GM18867 (cell line): ENCODE results near the gene STAC.

Experiments
- ATAC-seq: cut with Tn5 transposase; IDR thresholded peaks from one replicate; pipeline ENCODE4 v1.9.1; 2021; ENCODE audit warnings: mild to moderate bottlenecking, moderate library complexity; ENCODE audit not compliant: unreplicated experiment

Gene STAC

DNA sequence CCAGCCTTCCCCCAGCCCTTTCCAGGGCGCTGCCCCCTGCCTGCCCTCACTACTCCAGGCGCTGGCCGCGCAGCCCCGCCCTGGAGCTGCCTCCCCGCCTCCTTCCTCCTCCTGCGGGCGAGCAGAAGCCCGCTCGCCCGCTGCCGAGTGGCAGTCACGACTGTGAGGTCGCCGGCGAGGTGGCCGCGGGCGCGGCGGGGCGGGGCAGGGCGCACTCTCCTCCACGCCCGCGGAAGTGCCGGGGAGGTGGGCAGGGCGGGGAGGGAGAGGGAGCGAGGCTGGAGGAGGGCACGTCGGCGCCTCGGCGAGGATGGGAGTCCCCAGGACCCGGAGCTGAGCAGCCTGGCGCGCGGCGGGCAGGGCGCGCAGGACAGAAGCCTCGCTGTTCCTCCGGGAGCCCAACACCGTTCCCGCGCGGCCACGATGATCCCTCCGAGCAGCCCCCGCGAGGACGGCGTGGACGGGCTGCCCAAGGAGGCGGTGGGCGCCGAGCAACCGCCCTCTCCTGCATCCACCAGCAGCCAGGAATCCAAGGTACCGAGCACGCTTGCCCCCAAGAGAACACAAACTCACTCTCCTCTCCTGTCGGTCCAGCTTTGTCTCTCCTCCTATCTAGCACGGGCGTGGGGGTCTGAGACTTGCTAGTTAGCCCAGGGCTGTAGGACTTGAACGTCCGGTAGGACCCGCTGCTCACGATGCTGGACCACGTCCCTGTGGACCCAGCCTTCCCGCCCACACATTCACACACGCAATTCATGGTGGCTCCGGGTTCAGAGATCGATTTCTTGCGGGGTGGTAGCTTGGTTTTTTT lies at the start of gene STAC:
STAC (plus strand) TSS at position 284 of the 811 bp plus-strand sequence; CDS start at position 424, 140 bp downstream.
- peak; percentile 57 for ATAC-seq

- no peak for ATAC-seq
Measured at GRCh38 chr3:36332139-36332538, 48.2 kb upstream of the STAC start.

GRCh38 chr3:36362216-36362615 lies 18.1 kb upstream of the STAC start:
- ATAC-seq, result no peak

GRCh38 chr3:36362973-36363372 lies 17.3 kb upstream of the STAC start:
- ATAC-seq, result no peak

GRCh38 chr3:36364260-36364659 lies 16.0 kb upstream of the STAC start:
- ATAC-seq, result no peak

DNA sequence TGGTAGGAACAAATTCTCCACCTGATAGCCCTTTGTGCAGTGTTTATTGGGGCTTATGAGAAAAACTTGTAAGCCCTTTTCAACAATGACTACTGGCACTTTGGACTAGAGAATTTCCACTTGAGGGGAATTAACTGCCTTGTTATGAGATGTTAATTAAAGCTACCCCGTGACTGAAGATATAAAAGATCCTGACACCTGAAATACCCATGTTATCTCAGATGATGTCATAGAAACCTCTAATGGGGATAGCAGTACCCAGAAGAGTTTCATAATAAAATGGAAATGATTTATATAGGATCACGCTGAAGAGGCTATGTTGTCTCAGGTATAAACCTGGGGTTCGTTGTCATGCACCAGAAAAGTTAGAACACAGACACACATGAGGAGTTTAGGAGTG lies 14.5 kb upstream of the STAC start:
- no peak for ATAC-seq

- no peak for ATAC-seq
Measured at GRCh38 chr3:36366308-36366707, 14.0 kb upstream of the STAC start.

GRCh38 chr3:36367912-36368573 lies 12.3 kb upstream of the STAC start:
- no peak for ATAC-seq

DNA sequence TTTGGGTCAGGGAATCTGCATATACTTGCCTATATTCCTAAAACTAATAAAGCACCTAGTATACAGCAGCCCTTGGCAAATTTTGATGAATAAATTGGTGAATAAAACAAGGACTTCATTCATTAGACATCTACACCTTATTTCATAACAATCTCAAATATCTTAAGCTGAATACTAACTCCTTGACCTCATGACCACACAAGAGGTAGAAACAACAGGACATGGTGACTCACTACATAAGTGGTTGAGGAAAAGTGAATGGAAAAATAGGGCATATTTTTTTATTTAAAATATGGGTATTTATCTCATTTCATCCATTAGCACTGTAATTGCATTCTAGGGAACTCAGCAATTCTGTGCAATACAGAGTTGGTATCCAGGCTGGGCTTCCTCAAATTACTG lies 7.8 kb upstream of the STAC start:
- ATAC-seq, result no peak

DNA sequence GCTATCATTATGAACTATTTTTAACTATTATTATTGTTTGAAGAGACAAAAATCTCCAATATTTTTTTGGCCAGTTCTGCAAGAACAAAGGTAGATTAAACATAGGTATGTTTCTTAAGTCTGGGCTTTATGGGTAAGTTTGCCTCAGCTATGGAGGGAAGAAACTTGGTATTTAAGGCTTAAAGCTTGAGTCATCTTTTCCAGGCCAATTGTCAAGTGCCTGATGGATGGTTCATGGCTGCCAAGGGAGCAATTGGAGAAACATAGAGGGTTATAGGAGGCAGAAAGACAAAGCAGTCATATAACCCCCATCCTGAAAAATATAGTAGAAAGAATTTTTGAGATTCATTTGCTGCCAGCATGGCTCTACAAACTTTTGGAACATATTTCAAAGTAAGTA lies 7.2 kb upstream of the STAC start:
- ATAC-seq, result no peak

GRCh38 chr3:36373666-36374065 lies 6.6 kb upstream of the STAC start:
- no peak for ATAC-seq

DNA sequence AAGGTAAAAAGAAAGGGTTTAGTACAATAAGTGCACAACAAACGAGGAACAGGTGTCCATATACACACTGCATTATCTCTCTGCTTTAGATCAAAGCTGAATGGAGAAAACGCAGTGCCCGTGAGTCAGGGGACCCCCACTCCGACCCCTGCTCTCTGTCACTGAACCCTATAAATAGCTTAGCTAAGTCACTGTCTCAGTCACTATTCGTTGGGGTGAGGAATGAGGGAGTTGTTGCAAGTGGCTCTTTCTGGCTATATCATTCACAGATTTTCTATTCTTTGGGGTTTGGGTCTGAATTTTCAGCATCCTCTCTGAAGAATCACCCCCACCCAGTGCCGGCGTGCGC lies 458 bp upstream of the STAC start:
- ATAC-seq, result no peak

- ATAC-seq, result no peak
Measured at GRCh38 chr3:36381311-36381956, 1.1 kb downstream of the STAC start.

GRCh38 chr3:36393563-36393962 lies 13.3 kb downstream of the STAC start:
- ATAC-seq, result no peak

DNA sequence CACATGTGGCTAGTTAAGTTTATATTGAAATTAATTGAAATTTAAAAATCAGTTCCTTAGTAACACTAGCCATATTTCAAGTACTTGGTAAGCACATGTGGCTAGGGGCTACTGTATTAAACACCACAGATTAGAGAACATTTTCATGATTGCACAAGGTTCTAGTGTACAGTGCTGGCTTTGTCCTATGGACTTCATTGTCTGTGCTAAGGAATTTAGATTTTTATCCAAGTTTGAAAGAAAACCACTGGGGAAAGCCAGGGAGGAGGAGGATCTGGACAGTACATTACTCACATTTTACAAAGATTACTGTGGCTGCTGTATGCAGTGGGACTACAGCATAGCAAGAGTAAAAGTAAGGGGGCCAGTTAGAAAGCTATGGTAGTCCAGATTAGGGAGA lies 13.9 kb downstream of the STAC start:
- ATAC-seq, result no peak

DNA sequence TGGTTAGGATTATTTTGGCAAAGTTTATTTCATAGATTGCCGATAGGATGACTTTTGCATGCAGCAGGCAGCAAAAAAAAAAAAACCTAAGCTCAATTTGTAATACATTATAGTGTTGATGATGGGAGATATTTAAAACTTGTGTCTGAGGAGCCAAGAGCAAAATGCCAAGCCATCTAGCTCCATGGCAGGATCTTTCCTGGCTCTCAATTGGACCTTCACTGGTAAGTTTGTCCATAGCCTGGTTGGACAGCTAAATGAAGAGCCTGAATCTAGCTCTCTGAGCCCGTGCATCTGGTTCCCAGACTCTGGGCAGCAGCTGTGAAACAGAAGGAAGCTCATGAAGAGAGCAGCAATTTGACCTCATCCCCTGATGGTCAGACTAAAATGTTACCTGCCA lies 17.5 kb downstream of the STAC start:
- no peak for ATAC-seq

GRCh38 chr3:36399933-36400332 lies 19.6 kb downstream of the STAC start:
- no peak for ATAC-seq

DNA sequence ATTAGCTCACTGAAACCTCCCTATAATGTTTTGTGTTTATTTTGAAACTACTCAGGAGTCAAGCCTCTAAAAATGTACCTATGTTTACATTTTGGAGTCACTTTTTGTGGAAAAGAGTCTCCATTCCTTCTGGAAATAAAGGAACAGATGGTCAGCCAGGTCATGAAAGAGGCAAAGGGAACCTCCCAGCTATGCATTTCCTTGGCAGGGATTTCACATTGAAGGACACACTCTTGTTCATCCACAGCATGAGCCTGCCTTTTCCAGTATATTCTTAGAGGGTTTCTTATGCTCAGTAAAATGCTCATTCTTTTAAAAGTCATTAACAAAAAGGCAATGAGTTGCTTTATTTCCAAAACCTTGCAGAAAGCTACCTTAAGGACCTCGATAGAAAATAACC lies 20.8 kb downstream of the STAC start:
- no peak for ATAC-seq

DNA sequence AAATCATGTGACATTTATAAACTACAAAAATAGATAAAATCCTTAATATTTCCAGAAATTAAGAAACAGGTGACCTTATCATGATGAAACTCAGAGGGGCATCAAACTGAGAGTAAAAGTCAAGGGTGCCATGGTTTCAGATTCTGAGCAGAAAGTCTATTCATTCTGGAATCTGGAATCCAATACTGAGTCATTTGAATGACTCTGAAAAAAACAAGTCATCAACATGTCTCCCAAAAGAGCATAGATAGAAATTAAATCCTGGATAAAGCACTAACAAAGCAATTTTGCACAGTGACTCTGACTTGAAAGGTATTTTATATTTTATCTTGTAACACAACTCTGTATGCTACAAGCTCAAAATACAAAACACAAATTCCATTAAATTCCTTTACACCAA lies 23.4 kb downstream of the STAC start:
- no peak for ATAC-seq

- ATAC-seq, result no peak
Measured at GRCh38 chr3:36405190-36405589, 24.9 kb downstream of the STAC start.

DNA sequence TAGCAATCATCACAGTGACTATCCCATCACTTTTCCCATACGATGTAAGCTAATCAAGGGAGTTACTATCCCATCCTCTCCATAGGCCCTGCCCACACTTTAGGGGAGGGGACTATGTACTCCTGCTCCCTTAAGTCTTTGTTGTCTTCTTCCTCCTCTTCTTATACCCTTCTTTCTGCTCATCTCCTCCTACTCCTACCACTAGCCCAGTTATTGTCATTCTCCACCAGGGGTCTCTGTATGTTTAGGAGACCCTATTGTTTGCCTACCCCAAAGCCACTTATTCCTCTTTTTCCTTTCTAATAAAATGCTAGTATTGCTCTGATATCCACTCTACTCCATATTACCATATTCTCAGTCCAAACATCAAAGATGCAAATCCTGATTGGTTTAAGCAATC lies 27.8 kb downstream of the STAC start:
- ATAC-seq, result no peak

DNA sequence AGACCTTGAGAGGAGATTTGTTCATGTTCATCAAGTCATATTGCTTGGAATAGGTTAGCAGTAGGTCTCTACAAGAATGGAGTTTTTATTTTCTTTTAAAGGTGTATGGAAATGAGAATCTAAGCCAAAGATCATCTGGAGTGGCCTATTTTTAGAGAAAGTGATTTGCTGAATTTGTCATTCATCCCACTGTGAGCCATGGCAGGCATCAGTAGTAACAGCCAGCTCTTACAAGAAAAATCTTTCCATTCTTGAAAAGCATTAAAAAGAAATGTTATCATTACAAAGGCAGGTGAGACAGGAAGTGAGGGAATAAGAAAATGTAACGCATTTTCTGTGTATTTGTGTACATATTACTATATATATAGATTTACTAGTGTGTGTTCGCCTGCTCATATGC lies 29.6 kb downstream of the STAC start:
- no peak for ATAC-seq
